ENCODE measurements around the gene DTX2.
"Not testable (repeated sequence)": the region's sequence is repeated elsewhere in the genome, so short reads cannot be mapped to it uniquely, and the experiment has no call there.

DNA sequence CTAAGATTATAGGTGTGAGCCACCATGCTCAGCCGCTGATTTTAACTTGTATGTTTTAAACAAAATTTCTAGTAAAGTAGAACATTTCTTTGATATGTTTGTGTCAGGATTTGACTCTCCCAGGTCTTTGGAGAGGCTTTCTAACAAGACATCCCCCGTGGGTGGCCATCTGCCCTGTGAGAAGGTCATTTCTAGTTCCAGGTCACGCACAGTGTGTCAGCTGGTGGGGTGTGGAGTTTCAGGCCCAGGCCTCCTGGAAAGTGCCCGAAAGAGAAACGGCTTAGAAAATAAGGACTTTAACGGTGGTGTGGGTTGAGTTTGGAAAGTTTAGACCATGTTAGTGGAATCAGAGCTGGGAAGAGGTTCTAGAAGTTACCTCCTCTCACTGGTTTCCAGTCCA, 11.6 kb downstream of the DTX2 start:
- TF ChIP-seq, protein P1, sequence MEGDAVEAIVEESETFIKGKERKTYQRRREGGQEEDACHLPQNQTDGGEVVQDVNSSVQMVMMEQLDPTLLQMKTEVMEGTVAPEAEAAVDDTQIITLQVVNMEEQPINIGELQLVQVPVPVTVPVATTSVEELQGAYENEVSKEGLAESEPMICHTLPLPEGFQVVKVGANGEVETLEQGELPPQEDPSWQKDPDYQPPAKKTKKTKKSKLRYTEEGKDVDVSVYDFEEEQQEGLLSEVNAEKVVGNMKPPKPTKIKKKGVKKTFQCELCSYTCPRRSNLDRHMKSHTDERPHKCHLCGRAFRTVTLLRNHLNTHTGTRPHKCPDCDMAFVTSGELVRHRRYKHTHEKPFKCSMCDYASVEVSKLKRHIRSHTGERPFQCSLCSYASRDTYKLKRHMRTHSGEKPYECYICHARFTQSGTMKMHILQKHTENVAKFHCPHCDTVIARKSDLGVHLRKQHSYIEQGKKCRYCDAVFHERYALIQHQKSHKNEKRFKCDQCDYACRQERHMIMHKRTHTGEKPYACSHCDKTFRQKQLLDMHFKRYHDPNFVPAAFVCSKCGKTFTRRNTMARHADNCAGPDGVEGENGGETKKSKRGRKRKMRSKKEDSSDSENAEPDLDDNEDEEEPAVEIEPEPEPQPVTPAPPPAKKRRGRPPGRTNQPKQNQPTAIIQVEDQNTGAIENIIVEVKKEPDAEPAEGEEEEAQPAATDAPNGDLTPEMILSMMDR (conservative IDR thresholded peaks at IDR 0.05) = not testable (repeated sequence)
- not testable (repeated sequence) for TF ChIP-seq EZH2 (IDR thresholded peaks at IDR 0.05; ENCODE audit: low read depth)

Measured in PC-9 (cell line).